Renal cortical epithelial cell (primary cell): ENCODE results near the gene RPL32. TPM values are rescaled to one million over a fixed set of nuclear protein-coding genes. Genes with fewer than 3 reads are reported as not detected.
A peak's percentile ranks its signal among the peaks of the same experiment; 100 is the strongest.

Source experiments
- DNase-seq: peaks from one replicate; pipeline ENCODE4 v3.0.0-alpha.2; 2011; ENCODE audit warnings: low read depth
- total RNA-seq: library from RNA; depleted of rRNA; stranded (reverse); fragments of >200 nt; gene quantifications from 2 replicates; pipeline ENCODE4 v1.2.3, GENCODE V29; 2014

Gene RPL32
- total RNA-seq, 1 donor from 2014 or later = 705 TPM

DNA sequence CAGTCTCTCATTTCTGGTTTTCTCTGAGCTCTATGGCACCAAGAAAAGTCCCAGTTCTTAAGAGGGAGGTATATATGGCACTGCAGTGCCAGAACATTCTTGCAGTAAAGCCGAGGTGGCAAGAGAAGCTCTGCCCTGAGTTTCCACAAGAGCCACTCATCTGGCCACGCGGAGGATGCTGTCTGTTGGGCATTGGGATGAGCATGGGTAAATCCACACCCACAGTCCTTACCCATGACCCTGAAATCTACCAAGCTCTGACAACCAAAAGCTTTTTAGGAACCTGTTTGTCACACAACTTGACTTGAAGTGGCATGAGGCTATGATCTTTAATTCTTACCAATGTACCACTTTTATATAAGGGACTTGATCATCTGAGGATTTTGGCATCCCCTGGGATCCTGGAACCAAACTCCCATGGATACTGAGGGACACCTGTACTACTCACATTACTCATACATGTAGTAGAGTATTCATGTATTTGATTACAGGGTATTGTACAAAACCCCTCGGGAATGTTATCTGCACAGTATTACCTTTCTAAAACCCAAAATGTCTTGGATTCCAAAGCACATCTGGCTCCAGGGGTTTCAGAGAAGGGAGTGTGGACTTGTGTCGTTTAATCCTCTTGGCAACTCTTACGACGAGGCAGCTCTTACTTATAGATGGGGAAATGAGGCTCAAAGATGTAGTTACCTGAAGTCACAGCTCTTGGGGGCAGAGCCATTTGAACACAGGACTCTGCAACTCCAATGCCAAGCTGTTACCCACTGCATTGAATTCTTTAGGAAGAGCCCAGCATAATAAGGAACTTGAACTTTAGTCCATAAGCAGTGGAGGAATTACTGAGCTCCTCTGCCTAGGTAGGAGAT lies 8.8 kb downstream of the RPL32 start:
- no peak for DNase-seq

DNA sequence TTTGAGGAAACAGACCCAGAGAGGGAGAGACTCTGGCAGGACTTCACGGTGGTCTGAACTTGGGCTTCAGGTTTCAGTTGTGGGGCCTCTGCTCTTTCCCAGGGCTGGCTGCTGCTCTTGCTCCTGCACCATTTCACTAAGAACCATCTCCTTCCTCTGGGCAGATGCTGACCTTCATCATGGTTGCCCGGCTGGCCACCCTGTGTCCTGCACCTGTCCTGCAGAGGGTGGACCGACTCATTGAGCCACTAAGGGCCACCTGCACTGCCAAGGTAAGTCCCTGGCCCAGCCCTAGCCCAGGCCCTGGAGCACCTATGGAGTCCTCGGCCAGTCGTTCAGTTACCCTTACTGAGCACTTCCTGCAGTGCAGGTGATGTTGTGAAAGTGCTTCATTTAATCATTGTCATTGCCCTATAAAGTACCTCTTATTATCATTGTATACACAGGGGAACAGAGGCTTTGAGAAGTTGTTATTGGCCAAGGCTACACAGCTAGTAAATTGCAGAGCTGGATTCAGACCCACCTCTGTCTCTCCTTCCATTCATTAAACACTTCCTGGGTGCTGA lies 10.0 kb downstream of the RPL32 start:
- no peak for DNase-seq

DNA sequence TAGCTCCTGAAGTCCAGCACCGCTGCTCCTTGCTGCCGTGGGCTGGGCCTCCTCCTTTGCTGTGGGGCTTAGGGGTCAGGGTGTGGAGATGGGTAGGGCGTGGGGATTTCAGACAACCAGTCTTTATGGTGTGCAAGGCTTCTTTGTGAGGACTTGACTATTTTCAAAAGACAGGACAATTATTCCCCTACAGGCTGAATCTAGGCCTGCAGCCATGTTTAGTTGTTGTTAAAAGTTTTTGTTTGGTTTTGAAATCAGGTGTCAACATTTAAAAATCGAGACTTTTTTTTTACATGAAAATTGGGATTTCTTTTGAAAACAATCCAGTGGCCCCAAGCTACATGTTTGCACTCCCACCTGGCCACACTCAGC lies 10.6 kb downstream of the RPL32 start:
- DNase-seq = no peak

DNA sequence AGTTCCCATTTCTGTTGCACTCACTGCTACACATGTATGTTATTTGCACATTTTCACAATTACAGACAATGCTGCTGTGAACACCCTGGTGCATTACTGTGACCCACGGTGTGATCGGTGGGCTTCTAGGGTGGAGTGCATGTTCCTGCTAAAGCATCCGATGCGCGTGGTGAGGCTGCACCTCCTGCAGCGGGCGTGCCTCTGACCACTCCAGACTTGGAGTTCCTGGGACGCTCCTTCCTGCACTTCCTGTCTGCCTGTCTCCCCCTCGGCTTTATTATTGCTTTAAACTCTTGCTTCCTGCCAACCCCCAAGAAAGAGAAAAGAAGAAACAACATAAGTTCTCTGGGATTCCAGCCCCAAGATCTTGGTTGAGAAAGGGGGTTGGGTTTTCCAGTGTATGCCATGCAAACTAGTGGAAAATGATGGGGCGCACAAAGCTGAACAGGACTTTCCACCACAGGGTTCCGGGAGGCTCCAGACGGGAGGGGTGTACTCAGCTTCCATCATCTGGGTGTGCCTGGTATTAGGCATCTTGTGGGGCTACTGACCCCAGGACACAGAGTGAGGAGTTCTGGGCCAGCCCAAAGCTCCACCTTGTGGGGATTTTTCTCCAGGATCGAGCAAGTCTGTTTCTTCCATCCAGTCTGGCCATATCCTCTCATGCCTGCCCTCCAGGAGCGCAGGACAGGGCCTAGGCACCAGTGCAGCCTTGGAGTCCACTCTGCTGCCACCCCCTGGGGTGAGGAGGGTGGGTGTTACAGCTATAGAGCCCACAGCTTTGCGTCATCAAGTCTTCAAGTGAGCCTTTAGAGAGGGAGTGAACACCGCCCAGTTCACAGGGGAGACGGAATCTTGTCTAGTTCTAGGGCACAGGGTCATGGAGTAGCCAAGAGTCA lies 11.2 kb downstream of the RPL32 start:
- DNase-seq = no peak

DNA sequence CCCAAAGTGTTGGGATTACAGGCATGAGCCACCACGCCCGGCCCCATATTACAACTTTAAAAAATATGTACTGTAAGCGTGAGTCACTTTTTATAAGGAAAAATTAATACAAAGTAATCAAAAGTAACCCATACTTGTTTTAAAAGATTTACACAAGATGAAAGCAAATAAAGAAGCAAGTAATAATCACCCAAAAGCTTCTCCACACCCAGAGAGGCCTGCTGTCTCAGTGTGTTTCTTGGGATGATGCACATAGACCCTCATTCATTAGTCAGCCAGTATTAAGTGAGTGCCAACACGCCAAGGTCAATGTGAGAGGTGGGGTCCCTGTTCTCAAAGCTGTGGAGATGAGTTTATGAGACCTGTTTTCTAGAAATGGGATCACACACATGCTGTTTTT lies 12.0 kb downstream of the RPL32 start:
- no peak for DNase-seq

DNA sequence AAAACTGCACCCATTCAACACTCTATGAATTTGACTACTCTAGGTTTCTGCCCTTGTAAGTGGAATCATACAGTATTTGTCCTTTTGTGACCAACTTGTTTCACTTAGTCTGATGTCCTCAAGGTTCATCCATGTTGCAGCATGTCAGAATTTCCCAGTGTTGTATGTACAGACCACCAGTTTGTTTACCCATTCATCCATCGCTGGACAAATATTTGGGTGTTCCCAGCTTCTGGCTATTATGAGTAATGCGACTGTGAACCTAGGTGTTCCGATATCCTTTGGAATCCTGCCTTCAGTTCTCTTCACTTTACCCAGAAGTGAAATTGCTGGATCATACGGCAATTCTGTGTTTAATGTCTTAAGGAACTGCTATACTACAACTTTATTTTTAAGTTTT lies 12.6 kb downstream of the RPL32 start:
- no peak for DNase-seq

DNA sequence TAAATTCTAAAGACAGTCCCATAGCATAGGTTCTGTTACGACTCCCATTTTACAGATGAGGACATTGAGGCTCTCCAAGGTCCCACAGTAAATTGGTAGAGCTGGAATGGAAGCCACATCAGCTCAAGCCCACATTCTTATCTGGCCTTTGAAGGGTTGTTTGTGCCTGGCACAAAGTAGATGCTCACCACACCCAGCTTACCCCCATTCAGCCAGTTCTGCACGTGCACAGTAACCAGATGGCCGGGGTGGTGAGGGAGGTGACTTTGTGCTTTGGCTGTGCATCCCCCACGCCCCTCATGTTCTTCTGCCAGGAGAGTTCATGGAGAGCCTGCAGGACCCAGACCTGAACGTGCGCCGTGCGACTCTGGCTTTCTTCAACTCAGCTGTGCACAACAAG lies 16.2 kb downstream of the RPL32 start:
- no peak for DNase-seq

DNA sequence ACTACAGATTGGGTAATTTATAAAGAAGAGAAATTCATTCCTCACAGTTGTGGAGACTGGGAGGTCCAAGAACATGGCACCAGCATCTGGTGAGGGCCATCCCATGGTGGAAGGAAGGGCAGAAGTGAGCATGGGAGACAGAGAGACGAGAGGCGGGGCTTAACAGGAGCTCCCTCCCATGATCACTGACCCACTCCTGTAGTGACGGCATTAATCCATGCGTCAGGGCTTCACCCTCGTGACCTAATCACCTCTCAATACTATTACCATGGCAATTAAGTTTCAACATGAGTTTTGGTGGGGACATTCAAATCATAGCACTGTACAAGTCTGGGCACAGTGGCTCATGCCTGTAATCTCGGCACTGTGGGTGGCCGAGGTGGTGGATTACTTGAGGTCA lies 17.1 kb downstream of the RPL32 start:
- no peak for DNase-seq

DNA sequence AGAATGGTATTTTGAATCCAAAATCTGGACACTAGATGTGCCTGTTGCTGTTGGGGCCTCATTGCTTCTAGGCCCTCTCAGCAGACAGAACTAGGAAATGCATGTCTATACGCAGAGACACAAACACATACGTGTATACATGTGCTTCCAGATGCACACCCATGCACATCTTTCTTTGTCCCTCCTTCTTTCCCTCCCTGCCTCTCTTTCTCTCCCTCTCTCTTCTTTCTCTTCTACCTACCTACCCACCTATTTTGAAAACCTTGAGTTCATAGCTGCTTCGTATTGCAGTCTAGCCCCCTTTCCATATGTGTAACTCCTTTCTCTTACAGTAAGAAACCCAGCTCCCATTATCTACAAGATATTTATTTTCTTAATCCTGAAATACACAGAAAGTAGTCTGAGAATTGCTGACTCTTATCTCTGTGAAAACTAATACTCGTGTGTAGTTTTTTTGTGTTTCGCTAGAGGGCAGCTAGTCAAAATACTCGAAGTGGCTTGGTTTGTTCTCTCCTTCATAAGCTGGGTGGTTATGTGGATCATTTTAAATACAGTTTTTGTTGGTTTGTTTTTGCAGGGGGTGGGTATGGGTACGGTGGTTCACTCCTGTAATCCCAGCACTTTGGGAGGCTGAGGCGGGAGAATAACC lies 18.5 kb downstream of the RPL32 start:
- DNase-seq = peak; percentile 47

DNA sequence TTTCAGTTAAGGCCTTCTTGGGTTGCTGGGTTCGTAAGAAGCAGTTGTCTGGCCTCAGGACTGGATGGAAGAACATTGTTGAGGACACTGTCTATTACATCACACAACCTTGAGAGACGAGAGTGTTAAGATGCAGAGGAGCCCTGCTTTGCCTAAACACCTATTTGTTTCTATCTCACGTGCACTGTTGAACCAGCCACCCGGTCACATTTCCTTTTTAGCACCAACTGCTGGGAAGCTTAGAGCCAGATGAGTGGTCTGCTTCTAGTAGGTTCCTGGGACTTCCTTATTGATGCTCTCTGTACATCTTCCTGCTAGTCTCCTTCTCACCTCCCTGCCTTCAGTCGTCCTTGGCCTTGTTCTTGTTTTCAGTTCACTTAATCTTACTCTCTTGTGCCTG lies 22.6 kb downstream of the RPL32 start:
- DNase-seq = no peak

DNA sequence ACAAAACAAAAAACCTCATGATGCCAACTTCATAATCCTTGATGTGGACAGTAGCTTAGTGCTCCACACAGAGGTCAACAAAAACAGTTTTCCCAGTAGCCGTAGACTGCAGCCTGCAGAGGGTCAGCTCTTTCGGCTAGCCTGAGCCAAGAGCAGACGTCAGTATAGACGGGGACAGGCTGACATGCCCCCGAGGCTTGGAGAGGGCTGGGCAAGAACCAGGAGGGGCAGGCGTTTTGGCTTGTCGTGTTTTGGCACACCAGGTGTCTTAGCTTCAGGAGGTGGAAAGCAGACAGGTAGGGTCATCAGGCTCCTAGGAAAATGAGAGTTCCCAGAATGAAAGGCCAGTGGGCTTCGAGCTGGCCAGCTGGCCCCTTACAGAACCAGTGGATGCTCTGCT lies 23.1 kb downstream of the RPL32 start:
- DNase-seq = no peak

DNA sequence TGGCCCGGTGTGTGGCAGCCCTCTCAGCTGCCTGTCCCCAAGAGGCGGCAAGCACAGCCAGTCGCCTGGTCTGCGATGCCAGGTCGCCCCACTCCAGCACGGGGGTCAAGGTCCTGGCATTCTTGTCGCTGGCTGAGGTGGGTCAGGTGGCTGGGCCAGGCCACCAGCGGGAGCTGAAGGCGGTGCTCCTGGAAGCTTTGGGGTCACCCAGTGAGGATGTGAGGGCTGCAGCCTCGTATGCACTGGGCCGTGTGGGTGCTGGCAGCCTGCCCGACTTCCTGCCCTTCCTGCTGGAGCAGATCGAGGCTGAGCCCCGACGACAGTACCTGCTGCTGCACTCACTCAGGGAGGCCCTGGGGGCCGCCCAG lies 24.0 kb downstream of the RPL32 start:
- no peak for DNase-seq

DNA sequence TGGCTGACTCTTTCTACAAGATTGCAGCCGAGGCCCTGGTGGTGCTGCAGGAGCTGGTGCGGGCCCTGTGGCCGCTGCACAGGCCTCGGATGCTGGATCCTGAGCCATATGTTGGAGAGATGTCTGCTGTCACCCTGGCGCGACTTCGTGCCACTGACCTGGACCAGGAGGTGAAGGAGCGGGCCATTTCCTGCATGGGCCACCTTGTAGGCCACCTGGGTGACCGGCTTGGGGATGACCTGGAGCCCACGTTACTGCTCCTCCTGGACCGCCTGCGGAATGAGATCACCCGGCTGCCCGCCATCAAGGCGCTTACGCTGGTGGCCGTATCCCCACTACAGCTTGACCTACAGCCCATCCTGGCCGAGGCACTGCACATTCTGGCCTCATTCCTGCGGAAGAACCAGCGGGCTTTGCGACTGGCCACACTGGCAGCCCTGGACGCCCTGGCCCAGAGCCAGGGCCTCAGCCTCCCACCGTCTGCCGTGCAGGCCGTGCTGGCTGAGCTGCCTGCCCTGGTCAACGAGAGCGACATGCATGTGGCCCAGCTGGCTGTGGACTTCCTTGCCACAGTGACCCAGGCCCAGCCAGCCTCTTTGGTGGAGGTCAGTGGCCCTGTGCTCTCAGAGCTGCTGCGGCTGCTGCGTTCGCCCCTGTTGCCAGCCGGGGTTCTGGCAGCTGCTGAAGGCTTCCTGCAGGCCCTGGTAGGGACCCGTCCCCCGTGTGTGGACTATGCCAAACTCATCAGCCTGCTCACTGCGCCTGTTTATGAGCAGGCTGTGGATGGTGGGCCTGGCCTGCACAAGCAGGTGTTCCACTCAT lies 24.6 kb downstream of the RPL32 start:
- DNase-seq = no peak

DNA sequence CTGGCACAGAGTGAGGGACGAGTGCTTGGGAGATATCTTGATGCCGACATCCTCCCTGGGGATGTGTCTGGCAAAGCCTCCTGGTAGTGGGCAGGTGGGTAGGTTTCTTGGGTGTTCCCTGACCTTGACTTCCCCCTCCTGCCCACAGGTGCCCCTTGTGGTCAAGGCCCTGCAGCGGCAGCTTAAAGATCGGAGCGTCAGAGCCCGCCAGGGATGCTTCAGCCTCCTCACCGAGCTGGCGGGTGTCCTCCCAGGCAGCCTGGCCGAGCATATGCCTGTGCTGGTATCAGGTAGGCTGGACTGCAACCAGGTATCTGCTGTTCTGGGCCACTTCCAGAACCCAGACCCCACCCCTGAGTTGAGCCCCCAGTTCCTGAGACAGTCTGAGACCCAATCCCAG lies 25.6 kb downstream of the RPL32 start:
- no peak for DNase-seq

DNA sequence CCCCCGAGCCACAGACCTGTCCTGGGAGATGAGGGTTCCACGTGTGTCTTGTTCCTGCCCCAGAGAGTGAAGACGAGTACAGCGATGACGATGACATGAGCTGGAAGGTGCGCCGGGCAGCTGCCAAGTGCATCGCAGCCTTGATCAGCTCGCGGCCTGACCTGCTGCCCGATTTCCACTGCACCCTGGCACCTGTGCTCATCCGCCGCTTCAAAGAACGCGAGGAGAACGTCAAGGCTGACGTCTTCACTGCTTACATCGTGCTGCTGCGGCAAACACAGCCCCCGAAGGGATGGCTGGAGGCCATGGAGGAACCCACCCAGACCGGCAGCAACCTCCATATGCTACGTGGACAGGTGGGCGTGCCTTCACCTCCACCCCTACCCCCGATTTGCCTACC lies 26.3 kb downstream of the RPL32 start:
- no peak for DNase-seq

DNA sequence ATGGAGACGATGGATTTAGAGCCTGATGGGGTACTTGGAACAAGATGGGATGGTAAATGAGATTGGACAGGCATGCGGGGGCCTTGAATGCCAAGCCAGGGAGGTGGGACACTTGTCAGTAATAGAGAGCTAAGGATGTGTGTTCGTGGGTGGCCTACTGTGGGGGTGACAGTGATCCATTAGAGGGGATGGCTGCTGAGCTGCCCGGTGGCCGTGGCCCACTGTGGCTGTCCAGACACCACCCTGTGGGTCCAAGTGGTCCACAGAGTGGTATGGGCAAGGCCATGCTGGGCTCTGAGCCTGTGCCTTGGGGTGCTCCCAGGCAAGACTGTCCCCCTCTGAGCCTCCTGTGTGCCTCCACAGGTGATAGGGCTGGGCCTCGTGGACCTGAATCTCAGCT lies 27.4 kb downstream of the RPL32 start:
- DNase-seq = no peak

DNA sequence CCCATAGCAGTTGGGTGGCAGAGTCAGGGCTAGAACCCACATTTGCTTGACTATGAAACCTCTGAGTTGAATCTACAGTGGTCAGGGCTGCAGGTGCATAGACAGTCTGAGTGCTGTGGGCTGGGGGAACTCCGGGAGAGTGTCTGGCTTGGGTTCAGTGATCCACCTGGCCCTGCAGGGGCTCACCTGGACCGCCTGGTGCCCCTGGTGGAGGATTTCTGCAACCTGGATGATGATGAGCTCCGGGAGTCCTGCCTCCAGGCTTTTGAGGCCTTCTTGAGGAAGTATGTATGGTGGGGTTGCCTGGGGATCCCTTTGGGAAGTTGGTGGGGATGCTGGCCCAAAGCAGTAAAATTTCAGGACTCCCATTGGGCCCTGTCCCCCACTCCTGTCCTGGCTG lies 28.6 kb downstream of the RPL32 start:
- DNase-seq = no peak

DNA sequence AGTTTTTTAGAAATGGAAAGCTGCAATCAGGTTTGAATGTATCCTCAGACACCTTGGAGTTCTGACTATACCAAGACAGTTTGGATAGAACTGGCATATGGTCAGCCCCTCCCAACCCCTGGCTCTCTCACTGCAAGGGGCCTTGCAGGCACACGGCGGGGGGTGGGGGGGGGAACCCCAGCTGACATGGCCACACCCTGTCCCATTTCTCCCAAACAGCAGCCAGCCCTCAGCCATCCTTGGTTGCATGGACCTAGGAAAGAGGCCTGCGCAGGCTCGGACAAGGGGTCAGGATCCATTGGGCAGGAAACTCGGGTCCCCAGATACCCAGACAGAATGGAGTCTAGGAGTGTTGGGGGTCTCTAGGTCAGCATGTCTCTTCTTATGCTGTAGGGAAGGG lies 30.4 kb downstream of the RPL32 start:
- DNase-seq = no peak

DNA sequence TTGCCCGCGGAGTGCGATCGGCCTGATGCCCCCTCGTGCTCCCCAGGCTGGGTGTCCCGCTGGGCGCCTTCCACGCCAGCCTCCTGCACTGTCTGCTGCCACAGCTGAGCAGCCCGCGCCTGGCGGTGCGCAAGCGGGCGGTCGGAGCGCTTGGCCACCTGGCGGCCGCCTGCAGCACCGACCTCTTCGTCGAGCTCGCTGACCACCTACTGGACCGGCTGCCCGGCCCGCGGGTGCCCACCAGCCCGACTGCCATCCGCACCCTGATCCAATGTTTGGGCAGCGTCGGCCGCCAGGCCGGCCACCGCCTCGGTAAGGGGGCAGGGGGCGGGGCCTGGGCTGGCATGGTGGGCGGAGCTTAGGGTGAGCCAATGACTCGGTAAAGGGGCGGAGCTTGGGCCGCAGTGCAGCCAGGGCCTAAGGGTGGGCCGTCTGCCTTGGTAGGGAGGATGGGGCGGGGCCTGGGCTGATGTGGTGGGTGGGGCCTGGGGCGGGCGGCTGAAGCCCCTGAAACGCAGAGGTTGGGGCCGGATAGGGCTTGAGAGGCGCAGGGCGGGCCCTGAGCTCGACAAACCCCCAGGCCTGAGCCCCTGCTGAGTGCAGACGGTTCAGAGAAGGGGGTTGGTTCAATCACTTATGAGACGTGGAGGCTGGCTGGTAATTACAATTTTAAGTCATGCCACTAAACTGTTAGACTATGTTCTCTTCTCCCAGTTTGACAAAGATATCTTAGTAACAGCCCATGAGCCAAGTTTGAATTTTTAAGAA lies 31.2 kb downstream of the RPL32 start:
- peak; percentile 75 for DNase-seq

DNA sequence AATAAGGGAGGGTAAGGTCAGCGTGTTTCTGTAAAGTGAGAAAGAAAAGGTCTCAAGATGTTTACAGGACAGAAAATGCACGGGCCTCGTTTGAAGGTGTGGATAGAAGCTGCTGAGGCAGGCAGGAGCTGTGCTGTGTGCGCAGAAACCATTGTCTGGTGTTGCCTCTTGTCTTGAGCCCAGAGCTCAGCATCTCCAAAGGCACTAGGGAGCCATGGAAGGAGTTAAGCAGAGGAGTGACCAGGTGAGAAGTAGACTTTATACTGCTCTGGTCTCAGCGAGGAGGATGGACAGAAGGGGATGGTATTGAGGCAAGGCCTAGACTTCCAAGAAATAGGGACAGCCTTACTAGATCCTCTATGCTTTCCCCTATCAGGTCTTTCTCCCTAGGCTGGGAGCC lies 31.9 kb downstream of the RPL32 start:
- DNase-seq = no peak

DNA sequence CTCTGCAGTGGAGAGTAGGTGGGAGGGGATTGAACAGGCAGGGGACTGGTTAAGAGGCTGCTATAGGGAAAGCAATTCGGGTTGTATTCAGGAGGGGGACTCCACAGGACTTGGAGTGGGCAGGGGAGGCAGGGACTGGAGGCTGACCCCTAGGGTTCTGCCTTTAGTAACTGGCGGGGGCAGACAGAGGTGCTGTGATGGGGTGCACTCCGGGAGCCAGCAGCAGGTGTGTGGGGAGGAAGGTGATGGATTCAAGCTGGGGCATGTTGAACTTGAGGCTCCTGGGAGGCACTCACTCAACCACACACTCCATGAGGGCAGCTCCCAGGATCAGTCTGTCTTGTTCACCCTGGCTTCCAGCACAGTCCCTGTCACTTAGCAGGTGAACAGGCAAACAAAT lies 32.4 kb downstream of the RPL32 start:
- DNase-seq = no peak
